ENCODE results near the gene LOXL1.

The LOXL1 gene

DNA sequence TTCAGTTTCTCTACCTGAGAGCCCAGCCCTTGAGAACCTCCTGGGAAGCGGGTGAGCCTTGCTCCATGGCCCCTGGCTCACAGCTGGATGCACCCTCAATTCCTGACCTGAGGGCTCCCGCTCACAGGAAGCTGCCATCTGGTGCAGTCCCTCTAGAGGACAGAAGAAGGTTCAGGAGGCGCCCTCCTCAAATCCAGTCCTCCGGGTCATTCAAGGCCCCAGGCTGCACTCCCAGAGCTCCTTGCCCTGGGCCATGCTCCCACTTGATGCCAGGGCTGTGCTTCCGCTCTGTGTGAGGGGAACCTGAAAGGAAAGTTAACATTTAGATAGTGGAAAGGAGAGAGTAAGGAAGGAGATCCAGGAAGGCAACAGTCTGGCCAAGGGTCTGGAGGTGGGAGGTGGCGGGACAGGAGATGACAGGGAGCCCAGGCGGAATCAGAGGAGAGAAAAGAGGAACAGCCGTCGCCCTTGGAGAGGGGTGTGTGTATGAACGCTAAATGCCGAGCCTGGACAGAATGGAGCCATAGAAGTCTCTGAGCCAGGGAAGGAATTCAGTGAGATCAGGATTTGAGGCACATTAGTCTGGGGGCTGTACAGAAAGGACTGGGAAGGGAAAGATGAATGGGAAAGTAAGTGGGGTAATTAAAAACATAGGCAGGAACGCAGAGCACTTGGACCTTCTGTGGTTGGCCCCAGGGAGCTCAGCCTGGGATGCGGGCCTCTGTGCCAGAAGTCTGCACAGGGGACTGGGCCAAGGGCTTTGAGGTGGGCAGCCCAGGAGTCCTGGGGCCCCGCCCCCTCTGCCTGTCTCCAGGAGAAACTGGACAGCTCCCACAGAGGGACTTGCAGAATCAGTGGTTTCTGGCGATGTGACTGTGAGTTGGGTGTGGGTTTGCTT, 26.8 kb upstream of the LOXL1 start:
- DNase-seq = no peak

DNA sequence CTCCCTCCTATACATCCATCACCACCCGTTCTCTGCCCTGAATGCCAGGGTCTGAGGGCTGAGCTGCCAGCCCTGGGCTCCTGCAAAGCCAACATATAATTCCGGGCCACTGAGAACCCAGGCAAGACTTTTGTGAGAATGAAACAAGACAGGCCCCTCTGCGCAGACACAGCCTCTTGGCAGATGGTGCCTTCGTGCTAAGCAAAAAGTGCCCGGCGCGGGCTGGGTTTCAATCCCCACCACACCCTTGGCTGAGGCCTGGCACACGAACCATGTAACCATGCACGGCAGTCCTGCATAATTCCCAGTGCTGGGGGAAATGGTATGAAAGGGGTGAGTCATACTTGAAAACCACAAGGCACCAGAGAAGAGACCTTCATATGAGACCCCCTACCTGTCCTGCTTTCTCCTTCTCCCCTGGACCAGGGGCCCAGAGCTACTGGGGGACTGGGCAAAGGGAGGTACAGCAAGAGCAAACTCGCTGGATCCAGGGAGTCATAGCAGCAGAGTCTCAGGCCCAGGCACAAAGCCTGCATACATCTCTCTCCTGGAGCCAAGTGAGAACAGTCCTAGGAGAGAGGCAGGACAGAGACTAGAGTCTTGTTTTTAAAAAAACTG, 26.1 kb upstream of the LOXL1 start:
- DNase-seq = peak in 1 of 51 donors; percentile 4

DNA sequence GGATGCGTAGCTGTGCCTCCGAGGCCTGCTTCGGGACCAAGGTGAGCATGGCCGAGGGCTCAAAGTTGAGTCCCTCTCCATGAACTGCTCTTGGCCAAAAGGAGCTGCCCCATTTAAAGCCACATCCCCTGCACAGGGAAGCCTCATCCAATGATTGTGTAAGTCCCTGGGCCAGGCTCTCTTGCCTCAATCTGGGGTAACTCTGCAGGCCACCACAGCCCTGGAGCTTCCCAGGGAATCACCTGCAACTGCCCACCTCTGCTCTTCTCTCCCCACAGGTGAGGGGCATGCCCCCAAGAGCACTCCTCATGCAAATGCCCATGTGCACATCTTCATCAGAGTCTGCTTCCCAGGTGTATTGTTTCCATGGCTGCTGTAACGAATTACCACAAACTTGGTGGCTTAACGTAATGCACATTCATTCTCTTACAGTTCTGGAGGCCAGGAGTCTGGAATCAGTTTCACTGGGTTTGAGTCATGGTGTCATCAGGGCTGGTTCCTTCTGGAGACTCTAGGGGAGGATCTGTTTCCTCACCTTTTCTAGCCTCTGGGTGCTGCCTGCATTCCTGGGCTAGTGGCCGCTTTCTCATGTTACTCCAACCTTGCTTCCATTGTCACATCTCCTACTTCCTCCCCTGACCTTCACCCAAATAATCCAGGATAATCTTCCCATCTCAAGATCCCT, 25.0 kb upstream of the LOXL1 start:
- no peak for DNase-seq

DNA sequence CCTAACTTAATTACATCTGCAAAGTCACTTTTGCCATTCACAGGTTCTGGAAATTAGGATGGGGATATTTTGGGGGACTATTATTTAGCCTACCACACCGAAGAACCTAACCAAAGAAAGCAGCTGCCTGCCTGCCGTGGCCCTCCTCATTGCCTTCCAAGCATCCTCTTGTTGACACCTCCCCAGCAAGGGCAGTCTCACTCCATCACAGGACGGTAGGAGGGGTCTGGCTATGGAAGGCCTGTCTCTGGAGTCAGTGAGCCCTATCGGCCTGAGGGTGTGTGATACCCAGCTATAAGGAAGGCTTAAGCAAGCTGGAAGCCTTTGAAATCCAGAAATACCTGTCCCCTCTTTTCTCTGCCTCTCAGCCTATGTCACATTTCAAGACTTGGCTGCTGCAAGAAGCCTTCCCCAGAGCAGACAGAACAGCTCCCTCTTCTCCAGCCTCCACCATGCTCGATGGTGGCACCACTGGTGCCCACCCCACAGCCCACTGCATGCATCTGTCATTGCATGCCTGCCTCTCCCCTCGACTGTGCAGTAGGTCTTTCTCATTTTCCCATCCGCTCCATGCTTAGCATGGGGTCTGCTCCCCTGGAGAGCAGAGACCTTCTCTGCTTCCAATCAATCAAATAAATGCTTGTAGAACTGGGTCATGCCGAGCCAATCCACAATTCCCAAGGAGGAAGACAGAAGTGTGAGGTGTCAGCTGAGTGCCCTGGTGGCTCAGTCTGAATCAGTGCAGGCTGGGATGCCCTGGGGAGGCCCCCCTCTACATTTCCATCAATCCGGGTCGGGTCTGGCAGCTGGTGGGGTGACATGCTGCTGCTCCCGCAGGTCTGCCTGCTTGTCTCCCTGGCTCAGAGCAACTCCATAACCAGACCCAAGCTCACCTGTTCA, 23.9 kb upstream of the LOXL1 start:
- DNase-seq = no peak

DNA sequence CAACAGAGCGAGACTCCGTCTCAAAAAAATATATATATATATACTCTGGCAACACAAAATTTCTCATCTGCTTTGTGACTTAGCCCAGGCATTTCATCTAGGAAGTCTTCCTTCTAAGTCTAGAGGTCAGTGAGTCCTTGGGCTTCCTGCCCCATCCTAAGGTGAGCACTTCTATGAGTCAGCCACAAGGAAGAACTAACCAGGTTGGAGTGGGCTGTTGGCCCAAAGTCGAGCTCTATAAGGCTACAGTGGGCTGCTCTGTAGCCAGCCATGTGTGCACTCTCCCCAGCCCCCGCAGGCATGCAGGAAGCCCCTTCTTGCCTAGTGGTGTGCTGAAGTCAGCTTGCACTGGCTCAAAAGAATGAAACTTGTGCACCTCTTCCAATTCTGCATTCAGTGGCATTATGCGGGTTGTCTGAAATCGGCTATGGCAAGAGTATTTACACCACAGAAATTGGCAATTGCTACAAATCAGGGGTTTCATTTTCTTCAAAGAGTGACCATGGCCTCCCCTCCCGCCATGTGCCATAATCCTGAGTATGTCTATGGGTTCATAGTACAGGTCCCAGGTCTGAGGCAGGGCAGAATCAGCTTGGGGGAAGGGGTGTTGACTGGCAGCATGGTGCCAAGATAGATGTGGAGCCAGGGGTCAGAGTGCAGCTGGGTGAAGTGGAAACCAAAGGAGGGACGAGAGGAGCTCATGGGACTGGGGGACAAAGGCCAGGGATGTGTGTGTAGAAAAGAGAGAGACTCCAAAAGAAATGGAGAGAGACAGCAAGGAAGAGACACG, 22.0 kb upstream of the LOXL1 start:
- DNase-seq = no peak

DNA sequence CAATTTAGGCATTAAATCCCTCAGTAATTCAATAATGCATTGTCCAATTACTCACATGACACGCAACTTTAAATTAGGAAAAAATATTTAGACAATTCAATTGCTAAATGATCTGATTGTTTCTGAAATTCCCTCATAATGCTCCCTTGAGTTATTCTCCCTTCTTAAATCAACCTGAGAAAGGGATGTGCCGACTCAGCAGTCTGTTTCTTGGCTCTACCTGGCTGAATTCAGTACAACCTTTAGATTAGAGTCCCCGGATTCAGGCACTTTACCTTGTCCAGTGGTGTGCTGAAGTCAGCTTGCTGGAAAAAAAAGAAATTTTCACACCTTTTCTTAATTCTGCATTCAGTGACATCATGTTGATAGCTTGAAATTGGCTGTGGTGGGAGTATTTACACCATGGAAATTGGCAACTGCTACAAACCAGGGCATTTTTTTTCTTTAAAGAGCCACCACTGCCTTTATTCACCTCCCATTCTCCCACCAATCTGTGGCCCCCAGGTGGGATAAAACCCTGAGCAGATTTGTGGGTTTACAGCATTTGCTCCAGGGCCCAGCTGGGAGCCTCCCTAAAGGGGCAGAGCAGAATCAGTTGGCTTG, 20.9 kb upstream of the LOXL1 start:
- DNase-seq = no peak

DNA sequence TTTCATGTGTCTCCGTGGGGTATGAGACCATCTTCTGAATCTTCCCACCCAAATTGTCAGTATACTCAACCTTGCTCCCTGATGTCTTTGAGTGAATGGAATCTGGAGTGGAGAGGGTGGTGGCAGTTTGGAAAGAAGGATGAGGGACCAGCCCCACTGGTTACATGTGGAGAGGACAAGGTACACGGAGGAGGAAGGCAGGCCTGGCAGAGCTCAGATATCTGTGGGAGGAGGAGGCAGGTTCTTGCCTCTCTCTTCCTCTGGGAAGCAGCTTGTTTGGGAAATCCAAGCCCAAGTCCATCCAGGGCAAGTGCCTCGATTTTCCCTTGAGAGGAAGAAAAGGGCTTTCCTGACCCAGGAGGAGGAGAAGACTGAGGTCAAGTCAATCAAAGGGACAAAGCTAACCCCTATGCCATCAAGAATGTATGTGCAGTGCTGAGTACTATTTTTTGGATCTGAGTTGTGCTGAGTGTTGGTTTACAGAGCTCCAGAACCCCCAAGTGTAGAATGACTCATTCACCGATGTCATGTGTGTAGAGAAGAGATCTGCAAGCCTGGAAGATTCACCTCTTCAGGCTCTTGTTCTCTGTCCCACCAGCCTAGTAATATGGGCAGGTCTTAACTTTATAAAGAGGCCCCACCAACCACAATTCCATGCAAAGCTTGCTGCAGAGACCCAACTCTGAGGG, 19.8 kb upstream of the LOXL1 start:
- DNase-seq = peak in 1 of 51 donors; percentile 5

DNA sequence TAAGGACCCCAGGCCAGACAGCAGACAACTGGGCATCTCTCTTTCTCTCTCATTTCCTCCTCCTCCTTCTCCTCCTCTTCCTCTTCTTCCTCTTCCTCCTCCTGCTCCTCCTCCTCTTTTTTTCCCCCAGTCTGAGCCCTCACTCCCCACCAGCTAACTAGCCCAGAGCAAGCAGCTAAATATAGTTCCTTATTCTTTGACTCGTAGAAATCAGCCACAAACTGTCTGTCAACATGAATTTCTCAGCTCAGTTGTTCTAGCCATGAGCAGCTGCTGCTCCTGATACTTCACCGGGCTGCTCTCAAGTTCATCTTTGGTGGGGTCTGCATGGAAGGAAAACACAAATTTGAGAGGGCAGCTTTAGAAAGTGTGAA, 19.2 kb upstream of the LOXL1 start:
- no peak for DNase-seq

DNA sequence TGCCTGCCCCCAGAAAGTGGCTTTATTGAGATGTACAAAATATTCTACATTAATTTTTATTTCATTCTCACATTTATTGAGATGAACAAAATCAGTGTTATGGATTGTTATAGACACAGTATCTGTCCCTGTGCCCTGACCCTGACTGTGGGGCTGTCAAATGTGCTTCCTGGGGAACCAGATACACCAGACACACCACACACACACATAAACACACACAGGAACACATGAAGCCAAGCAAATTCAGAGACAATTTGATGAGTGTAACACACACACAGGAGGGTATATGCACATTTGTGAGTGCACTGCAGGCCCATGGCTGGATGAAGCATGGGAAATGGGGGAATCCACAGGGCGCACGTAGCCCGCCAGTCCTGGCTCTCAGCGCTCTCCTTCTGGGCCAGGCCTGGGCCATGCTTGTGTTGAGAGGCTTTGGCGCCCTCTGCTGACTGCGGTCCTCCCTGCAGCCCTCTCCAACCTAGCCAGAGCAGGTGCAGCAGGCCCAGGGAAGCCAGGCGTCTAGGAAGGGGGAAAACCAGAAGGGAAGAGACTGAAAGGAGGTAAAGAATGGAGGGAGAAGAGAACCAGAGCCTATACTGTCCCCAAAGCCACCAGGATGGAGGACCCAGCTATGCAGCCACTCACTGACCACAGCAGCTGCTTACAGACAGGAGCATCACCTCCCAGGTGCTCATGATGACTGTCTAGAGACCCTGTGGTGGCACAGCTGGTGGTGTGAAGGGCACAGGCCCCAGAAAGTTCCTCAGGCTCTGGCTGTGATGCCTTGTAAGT, 18.0 kb upstream of the LOXL1 start:
- DNase-seq = peak in 46 of 51 donors; percentile 17 to 86 (median 60)

DNA sequence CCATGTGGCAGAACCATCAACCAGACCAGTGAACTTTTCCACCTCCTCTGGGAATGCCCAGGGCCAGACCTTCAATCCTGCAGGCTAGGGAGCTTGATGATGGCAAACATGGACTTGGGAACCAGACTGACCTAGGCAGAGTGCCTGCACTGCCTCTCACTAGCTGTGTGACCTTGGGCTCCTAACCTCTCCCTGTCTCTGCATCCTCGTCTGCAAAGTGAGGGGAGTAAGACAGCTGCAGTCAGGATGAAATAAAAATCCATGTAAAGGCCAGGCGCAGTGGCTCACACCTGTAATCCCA, 17.5 kb upstream of the LOXL1 start:
- no peak for DNase-seq

DNA sequence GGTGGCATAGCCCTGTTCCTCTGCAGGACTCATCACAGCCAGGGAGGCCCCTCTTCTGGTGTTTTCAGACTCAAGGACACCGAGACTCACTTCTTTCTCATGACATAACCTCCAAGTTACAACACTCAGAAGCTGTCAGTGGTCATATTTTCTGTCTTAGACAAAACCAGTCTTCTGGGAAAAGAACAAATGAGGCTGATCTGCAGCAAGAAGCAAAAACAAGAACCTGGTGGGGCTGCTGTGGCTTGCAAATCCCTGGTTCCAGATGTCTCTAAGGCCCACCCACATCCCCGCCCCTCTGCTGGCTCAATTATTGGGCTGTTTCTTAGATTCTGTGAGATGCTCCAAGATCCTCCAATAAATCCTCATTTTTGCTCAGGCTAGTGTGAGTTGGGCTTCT, 16.6 kb upstream of the LOXL1 start:
- DNase-seq = no peak

DNA sequence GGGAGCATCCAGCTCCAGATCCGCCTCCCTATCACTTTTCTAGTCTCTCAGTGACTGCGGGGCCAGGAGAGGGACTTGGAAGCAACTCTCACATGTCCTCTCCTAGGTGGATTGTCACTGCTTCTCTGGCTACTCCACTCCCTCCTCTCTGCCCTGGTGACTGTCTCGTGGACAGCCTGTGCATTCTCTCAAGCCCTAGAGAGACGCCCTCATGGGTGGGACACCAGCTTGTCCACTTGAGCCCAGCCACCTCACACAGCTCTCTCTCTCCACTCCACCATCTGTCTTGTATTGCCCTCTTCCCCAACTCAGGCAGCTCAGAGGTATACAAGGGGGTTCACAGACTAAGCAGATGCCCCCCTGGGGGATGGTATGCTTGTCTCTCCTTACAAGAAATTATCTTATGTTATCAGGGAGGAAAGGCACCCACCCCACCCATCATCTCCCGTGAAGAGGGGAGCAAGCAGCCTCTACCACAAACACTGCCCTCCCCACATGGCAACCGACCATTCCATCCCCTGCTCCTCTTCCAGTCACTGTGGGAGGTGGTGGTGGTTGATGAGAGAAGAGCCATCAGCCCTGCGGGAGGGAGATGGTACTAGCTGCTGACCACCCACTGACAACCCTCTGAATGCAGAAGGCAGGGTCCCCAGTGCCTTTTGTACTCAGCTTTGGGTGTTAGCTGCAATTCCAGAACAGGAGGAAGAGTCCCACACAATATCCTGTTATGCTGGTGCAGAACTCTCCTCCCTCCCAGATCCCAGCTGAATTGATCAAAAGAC, 15.5 kb upstream of the LOXL1 start:
- no peak for DNase-seq

DNA sequence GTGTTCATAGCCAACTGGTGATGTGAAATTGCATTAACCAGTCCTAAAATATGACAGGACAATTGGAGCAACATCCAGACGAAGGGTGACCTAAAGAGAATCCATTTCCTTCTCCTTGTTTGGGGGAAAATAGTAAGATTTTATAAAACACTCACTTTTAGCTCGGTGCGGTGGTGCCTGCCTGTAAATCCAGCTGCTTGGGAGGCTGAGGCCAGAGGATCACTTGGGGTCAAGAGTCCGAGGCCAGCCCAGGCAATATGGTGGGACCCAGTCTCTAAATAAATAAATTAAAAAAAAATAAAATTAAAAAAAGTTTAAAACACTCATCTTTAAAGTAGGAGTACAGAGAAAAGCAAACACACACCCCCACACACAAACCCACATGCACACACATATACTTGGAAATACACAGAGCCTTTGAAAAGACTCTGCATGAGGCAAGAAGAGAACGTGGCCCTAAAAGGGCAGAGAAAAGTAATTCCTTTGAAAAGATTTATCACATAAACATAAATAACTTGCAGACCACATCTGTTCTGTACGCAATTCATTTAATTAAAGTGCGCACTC, 14.1 kb upstream of the LOXL1 start:
- no peak for DNase-seq

DNA sequence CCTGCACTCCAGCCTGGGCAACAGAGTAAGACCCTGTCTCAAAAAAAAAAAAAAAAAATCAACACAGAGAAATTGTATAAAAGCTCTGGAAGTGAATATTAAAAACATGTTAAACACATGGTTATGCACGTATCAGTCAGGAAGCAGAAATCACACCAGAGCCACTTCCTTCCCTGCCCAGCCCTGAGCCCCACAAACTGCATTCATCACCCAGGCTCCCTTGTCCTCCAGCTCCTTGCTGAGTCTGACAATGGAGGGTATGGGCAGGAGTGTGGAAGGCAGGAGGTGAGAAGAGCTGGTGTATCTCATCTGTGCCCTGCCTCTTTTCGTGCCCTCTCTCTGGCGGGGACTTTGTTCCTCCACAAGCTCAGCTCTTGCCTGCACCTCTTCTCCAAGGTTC, 12.1 kb upstream of the LOXL1 start:
- no peak for DNase-seq

DNA sequence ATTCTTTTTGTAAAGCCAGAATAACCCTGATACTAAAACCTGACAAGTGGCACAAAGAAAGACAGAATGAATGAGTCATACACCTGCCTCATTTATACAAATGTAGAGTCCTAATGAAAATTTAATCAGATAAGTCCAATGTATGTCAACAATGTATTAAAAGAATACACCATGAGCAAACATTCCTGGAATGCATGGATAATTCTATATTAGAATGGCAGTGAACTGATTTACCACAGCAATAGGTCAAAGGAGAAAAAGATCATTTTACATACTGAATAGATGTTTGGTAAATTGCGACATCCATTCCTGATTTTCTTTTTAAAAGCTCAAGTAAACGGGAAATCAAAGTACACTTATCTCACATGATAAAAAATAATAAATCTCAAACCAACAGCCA, 11.2 kb upstream of the LOXL1 start:
- no peak for DNase-seq

DNA sequence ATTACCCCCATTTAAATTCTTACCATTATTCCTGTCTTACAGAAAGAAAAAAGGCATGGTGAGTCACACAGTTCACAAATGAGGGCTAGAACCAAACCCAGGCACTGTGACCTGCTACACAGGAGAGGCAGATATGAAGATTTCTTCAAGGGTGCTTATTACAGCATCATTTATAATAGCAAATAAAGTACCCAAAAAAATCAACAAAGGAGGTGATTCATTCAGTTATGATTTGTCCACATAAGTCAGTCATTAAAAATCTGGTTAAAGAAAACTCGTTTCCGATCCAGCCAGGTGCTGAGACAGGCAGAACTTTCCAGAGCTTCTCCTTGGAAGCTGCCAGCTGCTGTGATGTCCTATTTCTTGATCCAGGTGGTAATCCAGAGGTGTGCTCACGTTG, 7.5 kb upstream of the LOXL1 start:
- DNase-seq = no peak

DNA sequence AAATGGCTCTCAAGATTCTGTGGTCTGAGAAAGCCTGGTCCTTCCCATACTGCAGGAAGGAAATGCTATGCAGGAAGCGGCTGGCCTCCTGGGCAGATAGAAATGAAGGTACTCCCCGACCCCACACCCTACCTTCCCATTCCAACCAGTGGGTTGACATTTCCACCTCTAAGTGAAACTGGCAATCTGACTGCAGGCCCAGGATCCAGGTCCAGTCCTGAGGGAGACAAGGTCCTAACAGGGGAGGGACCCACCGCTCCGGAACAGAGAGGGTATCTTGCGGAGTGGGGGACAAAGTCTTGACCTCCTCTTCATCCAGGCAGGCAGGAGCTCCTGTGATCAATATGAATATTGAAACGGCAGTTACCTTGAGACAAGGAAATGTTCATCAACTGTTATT, 6.6 kb upstream of the LOXL1 start:
- no peak for DNase-seq
